Measurements from ENCODE around the gene PEAK3. TPM values are rescaled to one million over a fixed set of nuclear protein-coding genes. Genes with fewer than 3 reads are reported as not detected.

Gene PEAK3
- total and polyA plus RNA-seq, 10 of the 15 experiments (the other 5 are each of a cell fraction or from before 2014, with no cell fraction given) = 0.03 to 0.10 (median 0.05) TPM; not detected in 7

GRCh38 chr19:2270423-2271233 lies 11.3 kb downstream of the PEAK3 start:
- H3K9me3 ChIP-seq (replicated peaks; ENCODE audit: control insufficient read depth, insufficient read depth, low read length) = no peaks in the 10 kb centered on the region
- H3K79me2 ChIP-seq (ENCODE audit: control insufficient read depth, insufficient read depth, low read length) = peaks cover 58% of the 10 kb centered on the region
- SMC1A ChIA-PET (ENCODE audit: uncharacterized antibody, unreplicated experiment) = interaction anchor here (0.6 to 5.1 kb wide), 5 partner anchors 12 to 115 kb away, joined by 3 to 30 read pairs (median 4); no protein-coding TSS in a partner anchor
- H3K4me2 ChIP-seq (ENCODE audit: control insufficient read depth, insufficient read depth) = peak overlapping the region; percentile 57; the same call in 1 of the 2 replicates
- DNase-seq (ENCODE audit: low read depth, low spot score) (no peak), ATAC-seq (peak; percentile 28), FAIRE-seq (no peak)
- intact Hi-C loops (cut with micrococcal nuclease; ENCODE audit: unreplicated experiment) (loop anchor here (5.0 to 10.0 kb wide), 2 partner anchors 352 to 514 kb away; partner anchors contain the start of genes SGTA and THOP1), in situ Hi-C loops (cut with MboI) (loop anchor here (5.0 to 10.0 kb wide), 3 partner anchors 33 to 344 kb away; partner anchors contain the start of genes PLEKHJ1 and SF3A2)
- peak overlapping the region; percentile 89 for H3K27ac ChIP-seq (ENCODE audit: control insufficient read depth, insufficient read depth)
- no TSS peak for BruUV-seq (replicated peaks)
- peak overlapping the region; percentile 97 for H3K9ac ChIP-seq (ENCODE audit: control insufficient read depth, insufficient read depth, low read length)
- no peaks in the 10 kb centered on the region for H3K27me3 ChIP-seq (replicated peaks in 1 of 2; ENCODE audit: control insufficient read depth in 2 of 2, insufficient read depth in 2 of 2, low read length in 1 of 2)
- H3K4me1 ChIP-seq (ENCODE audit: control insufficient read depth, insufficient read depth, low read length) = peaks cover 21% of the 10 kb centered on the region
- CTCF ChIA-PET = interaction anchor here (0.6 to 6.4 kb wide), 7 partner anchors 9 to 119 kb away, joined by 3 to 46 read pairs (median 5); no protein-coding TSS in a partner anchor
- peaks cover 4 to 19% of the 10 kb centered on the region in 2 experiments for H3K36me3 ChIP-seq (ENCODE audit: control insufficient read depth in 2 of 2, insufficient read depth in 2 of 2, low read length in 1 of 2)
- POLR2A ChIA-PET = interaction anchor here (0.5 to 3.5 kb wide), 6 partner anchors 9 to 407 kb away, joined by 3 to 36 read pairs (median 5); no protein-coding TSS in a partner anchor
- peaks cover 13% of the 10 kb centered on the region for H4K20me1 ChIP-seq (ENCODE audit: control insufficient read depth, insufficient read depth)
- WGBS (ENCODE audit: insufficient coverage, insufficient replicate concordance, low lambda C conversion rate, missing lambda C conversion rate) = under 1% methylated on average over 69 of the region's 88 CpGs
- no peak overlapping the region for H2AFZ ChIP-seq (ENCODE audit: control insufficient read depth, low read depth, low read length)
- RAD21 ChIA-PET (ENCODE audit: unreplicated experiment) = interaction anchor here (0.8 to 4.5 kb wide), 6 partner anchors 11 to 103 kb away, joined by 3 to 44 read pairs (median 4); no protein-coding TSS in a partner anchor
- peak overlapping the region; percentile 95 for H3K4me3 ChIP-seq
- peak; percentile 76; the same call in 1 of the 2 replicates for TF ChIP-seq ZNF207 (IDR thresholded peaks at IDR 0.05; ENCODE audit: borderline replicate concordance)
- no peak for TF ChIP-seq BCL11A (IDR thresholded peaks at IDR 0.05; ENCODE audit: low read depth, low read length)
- TF ChIP-seq EZH2 (IDR thresholded peaks at IDR 0.05; ENCODE audit: borderline replicate concordance, control insufficient read depth, low read depth, low read length) = no peak
- no peak; the same call in 1 of the 2 replicates for TF ChIP-seq SIN3A (IDR thresholded peaks at IDR 0.05; ENCODE audit: low read depth, low read length)
- TF ChIP-seq TCF12 (IDR thresholded peaks at IDR 0.05; ENCODE audit: low read depth, low read length) = 0 out of 2 replicates have a peak, but pooled peaks have one; percentile 4
- TF ChIP-seq EED (IDR thresholded peaks at IDR 0.05; ENCODE audit: low read depth) = 0 out of 2 replicates have a peak, but pooled peaks have one; percentile 2
- 0 out of 2 replicates have a peak, but pooled peaks have one; percentile 3 for TF ChIP-seq TCF3 (IDR thresholded peaks at IDR 0.05; ENCODE audit: borderline replicate concordance, insufficient read depth, low read depth, low read length)
- TF ChIP-seq NR2F1 (conservative IDR thresholded peaks at IDR 0.05) = no peak
- TF ChIP-seq CHD1 (IDR thresholded peaks at IDR 0.05; ENCODE audit: low read depth, low read length) = peak; percentile 69; the same call in 1 of the 2 replicates
- 0 out of 2 replicates have a peak, but pooled peaks have one; percentile 28 for TF ChIP-seq SMARCA5 (IDR thresholded peaks at IDR 0.05)
- TF ChIP-seq YBX1 (IDR thresholded peaks at IDR 0.05) = no peak
- no peak for TF ChIP-seq RBBP5 (conservative IDR thresholded peaks at IDR 0.05)
- peak; percentile 92 for TF ChIP-seq SPI1 (IDR thresholded peaks at IDR 0.05; ENCODE audit: borderline replicate concordance, insufficient read depth, low read depth, low read length)
- no peak for TF ChIP-seq ZNF384 (IDR thresholded peaks at IDR 0.05; ENCODE audit: borderline replicate concordance, low read depth, low read length)
- TF ChIP-seq CEBPB (IDR thresholded peaks at IDR 0.05; ENCODE audit: borderline replicate concordance in 1 of 2, low read depth in 2 of 2, low read length in 2 of 2) = peak in 1 of 2 experiments; percentile 12; a peak in 1 of 4 replicates
- TF ChIP-seq, protein P1, sequence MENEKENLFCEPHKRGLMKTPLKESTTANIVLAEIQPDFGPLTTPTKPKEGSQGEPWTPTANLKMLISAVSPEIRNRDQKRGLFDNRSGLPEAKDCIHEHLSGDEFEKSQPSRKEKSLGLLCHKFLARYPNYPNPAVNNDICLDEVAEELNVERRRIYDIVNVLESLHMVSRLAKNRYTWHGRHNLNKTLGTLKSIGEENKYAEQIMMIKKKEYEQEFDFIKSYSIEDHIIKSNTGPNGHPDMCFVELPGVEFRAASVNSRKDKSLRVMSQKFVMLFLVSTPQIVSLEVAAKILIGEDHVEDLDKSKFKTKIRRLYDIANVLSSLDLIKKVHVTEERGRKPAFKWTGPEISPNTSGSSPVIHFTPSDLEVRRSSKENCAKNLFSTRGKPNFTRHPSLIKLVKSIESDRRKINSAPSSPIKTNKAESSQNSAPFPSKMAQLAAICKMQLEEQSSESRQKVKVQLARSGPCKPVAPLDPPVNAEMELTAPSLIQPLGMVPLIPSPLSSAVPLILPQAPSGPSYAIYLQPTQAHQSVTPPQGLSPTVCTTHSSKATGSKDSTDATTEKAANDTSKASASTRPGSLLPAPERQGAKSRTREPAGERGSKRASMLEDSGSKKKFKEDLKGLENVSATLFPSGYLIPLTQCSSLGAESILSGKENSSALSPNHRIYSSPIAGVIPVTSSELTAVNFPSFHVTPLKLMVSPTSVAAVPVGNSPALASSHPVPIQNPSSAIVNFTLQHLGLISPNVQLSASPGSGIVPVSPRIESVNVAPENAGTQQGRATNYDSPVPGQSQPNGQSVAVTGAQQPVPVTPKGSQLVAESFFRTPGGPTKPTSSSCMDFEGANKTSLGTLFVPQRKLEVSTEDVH (IDR thresholded peaks at IDR 0.05; ENCODE audit: low read depth, partially characterized antibody) = no peak
- TF ChIP-seq ZNF274 (IDR thresholded peaks at IDR 0.05; ENCODE audit: insufficient read depth, insufficient read length) = no peak
- 0 out of 2 replicates have a peak, but pooled peaks have one; percentile 18 for TF ChIP-seq RUNX3 (IDR thresholded peaks at IDR 0.05; ENCODE audit: low read length)
- TF ChIP-seq NRF1 (conservative IDR thresholded peaks at IDR 0.05; ENCODE audit: low read depth, low read length) = no peak
- TF ChIP-seq RCOR1 (conservative IDR thresholded peaks at IDR 0.05; ENCODE audit: low read depth, low read length) = no peak
- TF ChIP-seq FOS (IDR thresholded peaks at IDR 0.05; ENCODE audit: borderline replicate concordance, extremely low read depth, insufficient read length) = no peak
- TF ChIP-seq NR2C2 (IDR thresholded peaks at IDR 0.05; ENCODE audit: borderline replicate concordance, control insufficient read depth, insufficient read length, low read depth) = no peak
